Stimulated activated CD4-positive, alpha-beta T cell treated with anti-CD3 and anti-CD28 coated beads, Interleukin-15, amount 100 ng/mL, for 1 hour (primary cell): ENCODE data around the gene CRYBG2.
"Not testable (repeated sequence)": the region's sequence is repeated elsewhere in the genome, so short reads cannot be mapped to it uniquely, and the experiment has no call there.

ENCODE experiments used
- DNase-seq, 2 donors: peaks; one replicate each; pipeline ENCODE4 v3.0.0-alpha.2; 2020; ENCODE audit warnings: low read depth in 1 of 2, low spot score in 1 of 2

CRYBG2 gene

DNA sequence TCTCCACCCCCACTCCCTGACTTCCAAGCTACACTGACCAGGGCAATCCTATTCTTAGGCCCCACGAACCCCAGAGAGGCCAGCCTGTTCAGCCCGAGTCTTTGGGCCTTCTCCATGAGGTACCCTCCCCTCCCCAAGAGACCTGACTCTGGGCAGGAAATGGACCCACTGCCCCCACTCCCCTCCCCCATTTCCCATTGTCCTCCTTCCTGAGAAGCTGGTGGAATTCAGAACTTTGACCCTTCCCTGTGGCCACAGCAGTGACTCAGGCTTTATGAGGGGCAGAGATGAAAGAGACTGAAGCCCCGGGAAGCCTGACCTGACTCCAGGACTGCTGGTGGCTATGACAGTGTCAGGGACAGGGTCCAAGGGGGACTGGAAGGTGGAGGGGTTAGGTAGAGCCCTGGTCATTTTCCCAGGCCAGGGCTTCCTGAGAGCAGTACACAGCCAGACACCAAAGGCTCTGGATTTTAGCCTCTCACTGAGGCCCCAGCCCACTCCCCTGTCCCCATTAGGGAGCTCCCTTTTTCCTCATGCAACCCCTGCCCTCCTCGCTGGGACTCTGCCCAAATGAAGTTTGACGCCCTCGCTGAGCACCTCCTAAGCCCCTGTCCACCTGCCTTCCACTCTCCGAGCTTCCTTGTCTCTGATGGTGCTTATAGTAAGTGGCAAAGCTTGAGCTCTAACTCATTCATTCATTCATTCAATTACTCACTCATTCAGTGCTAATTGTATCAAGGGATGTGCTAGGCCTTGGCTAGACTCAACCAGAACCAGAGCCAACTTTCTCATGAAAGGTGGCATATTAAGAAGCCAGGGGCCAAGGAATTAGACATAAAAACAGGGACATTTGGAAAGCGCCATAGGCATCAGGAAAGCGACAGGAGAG lies 3.0 kb downstream of the CRYBG2 start:
- no peak for DNase-seq

DNA sequence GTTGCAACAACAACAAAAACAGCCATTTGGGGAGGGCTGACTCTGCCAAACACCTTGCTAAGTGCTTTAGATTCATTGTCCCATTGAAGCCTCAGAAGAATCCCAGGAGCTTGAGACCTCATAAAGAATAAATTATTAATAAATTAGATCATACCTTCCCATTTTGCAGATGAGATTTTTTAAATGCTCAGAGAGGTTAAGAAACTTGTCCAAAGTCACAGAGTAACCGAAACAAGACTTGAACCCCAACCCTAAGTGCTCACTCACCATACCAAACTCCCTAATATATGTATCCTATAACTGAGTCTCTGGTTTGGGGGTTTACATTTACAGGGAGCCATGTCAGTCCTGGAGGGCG lies 3.6 kb downstream of the CRYBG2 start:
- DNase-seq: no peak

DNA sequence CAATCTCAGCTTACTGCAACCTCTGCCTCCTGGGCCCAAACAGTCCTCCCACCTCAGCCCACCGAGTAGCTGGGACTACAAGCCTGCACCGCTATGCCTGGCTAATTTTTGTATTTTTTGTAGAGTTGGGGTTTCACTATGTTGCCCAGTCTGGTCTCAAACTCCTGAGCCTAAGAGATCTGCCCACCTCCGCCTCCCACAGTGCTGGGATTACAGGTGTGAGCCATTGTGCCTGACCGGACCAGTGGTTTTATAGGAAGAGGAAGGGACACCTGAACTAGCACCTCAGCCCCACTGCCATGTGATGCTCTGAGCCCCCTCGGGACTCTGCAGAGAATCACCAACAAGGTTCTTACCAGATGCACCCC lies 4.1 kb downstream of the CRYBG2 start:
- no peak for DNase-seq

DNA sequence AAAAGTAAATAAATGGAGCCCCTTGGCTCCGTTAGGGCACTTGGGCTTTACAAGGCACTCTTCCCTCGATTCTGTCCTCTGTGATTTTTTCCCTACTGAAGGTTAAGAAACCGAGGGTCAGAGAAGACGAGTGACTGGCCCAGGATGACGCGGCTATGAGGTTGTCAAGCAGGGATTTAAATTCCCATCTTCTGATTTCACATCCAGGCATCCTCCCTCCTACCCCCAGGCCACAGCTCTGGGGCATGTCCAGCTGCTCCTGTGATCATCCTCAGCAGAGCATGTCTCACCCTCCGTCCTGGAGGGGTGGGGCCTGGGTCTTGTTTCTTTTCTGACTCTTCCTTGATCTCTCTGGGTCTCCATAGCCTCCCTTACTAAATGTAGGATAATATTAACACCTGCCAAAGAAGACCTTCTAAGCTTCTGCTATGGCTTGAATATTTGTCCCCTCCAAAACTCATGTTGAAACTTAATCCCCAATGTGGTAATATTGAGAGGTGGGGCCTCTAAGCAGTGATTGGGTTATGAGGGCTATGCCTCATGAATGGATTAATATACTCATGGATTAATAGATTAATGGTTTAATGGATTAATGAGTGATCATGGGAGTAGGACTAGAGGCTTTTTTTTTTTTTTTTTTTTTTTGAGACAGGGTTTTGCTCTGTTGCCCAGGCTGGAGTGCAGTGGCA lies 4.6 kb downstream of the CRYBG2 start:
- no peak for DNase-seq

DNA sequence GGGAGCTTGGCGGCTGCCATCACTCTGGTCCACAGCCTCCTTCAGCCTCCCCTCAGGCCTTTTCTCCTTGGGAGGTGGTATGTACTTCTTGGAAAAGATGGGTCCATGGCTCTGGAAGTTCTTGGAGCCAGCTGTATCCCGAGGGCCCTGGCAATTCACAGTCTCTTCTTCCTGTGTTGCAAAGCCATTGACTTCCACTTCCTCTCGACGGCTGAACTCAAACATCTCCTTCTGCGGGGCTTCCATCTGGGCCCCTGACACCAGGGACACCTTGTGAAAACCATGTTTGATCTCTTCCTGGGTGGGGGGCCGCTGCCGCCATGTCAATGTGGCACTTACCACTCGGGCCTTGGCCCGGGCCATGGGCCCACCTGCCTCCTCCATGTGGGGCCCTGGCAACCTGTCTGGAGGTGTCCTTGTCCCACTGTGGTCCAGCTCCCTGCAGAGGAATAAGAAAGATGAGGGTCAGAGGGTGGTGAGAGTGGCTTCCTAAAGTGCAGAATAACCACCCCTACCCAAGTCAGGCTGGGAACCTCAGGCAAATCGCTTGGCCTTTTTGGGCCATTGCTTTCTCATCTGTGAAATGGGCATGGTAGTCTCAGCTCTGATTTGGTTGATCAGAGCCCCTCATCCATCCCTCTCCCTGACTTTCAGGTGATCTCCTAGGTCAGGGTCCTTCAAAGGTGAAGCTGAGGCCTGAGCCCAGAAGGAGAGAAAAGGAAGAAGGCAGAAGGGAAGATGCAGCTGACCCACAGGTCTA lies 7.5 kb downstream of the CRYBG2 start:
- no peak for DNase-seq

DNA sequence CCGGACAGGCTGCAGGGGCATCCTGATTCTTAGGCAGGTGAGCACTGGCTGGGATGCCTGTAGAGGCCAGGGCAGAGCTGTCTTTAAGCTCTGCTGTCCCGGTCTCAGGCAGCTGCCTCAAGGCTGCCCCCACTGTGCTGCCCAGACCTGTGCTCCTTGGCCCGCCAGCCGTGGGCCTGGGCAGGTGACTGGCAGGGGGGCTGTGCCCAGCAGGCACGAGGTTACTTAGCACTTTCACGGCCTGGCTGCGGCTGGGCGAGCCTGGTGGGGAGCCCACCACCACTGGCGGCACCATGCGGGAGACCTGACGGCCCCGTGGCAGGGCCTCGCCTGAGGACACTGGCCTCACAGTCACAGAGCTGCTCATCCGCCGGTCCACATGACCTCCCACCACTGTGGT lies 8.2 kb downstream of the CRYBG2 start:
- DNase-seq: no peak

DNA sequence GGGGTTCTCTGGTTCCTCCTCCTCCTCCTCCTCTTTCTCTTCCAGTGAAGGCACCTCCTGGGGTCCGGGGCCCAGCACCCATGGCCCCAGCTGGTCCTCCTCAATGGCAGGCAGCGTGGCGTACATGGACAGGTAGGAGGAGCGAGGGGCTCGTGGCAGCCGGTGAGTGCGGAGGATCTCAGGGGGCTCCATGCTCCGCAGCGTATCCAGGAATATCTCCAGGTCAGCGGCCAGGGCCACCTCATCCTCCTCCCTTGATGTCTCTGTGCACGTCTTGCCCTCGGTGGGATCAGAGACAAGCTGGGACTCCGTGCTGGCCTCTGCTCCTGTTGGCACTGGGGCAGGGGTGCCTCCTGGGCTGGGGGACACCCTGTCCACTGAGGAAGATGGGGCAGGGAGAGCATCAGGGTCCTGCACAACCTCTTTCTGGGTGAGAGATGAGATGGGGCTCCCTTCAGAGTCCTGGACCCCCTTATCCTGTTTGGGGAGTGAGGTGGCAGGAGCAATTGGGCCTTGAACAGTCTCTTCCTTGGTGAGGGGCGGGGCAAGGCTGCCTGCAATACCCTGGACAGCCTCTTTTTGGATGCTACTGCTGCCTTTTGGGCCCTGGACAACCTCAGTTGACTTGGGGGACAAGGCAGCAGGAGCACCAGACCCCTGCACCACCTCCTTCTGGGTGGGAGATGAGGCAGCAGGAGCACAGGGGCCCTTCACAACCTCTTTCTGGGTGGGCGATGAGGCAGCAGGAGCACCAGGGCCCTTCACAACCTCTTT lies 9.6 kb downstream of the CRYBG2 start:
- no peak for DNase-seq

DNA sequence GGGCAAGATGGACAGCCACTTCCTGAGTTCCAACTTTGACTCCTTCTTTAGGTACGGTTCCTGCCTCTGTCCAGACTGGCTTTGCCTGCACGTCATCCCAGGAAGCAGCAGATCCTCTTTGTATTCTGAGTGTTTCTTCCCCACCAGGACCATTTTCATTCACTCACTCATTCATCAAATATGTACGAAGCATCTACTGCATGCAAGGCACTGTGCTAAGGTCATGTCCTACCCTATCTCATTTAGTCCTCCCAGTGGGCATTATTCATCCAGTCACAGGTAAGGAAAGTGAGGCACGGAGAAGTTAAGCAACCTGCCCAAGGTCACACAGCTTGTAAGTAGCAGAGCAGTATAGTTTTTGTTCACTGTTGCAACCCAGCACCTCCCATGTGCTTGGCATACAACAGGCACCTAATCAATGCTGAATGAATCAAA lies 13.9 kb downstream of the CRYBG2 start:
- DNase-seq: no peak

DNA sequence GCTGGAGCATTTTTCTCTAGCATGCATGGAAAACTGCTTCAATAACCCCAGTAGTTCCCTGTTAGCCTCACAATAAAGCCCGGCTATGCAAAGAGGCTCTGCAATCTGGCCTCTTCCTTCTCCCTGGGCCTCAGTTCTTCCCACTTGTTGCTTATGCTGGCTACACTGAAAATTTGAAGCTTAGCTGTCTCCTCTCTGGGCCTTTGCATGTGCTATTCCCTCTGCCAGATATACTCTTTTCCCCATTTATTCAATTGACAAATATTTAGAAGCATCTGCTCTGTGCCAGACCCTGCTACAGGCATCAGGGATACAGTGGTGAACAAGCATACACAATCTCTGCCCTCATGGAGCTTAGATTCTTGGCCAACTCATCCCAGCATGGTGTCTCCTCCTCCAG lies 15.3 kb downstream of the CRYBG2 start:
- no peak for DNase-seq

DNA sequence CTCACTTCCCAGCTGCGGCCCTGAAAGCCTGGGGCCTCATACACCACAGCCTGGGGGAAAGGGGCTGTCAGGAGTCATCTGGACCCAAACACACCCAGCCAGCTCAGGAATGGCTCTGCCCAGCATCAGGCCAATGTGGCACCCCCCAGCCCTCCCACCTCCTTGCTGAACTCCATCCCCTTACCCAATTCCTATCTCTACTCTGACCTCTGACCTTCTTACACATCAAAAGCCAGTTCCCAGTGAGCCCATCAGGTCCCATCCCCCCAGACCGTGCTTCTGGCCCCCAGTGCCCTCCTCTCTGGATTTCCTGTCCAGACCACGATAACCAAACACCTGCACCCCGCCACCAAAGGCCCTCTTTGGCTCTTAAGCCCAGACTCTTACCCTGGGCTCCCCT lies 16.3 kb downstream of the CRYBG2 start:
- no peak for DNase-seq

DNA sequence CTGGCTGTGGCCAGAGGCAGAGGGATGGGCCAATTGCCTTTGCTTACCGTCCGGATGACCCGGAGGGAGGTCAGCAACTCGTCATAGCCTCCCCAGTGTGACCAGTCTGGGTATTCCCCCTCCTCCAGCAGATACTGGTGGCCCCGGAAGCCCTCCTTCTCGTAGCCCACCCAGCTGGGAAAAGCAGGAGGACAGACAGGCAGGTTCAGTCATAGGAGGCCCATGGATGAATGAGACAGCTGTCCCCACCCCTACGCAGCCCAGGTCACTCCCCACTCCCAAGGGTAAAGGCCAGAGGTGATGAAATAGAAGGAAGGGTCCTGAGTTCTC lies 16.8 kb downstream of the CRYBG2 start:
- DNase-seq: no peak

DNA sequence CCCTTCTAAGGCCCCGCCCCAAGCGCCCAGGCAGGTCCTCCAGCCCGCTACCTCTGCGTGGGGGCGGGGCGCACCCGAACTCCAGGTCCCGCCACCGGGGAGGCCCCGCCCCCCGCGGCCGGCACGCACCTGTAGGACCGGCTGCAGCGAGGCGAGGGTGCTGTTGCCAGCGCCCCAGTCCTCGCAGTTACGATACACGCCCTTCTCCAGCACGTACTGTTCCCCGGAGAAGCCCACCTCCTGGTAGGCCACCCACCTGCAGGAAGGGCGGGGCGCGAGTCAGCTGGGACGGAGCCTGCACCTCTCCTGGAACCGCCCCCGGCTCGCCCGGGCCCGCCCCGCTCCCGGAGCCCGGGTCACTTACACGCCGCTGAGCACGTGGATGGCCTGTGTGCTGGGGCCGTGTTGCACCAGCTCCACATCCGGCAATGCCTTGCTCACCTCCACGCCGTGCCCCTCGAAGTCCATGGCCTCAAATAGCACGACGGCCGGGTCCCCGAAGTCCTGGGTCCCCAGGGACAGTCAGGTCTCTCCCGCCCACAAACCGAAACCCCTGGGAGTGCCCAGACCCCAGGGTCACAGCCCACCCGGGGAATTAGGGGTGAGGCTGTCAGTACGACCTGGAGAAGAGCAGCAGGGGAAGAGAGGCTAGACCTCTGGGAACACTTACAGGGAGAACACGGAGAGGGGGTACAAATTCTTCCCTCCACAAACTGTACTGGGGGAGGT lies 17.3 kb downstream of the CRYBG2 start:
- DNase-seq: peak; percentile 74 to 81

DNA sequence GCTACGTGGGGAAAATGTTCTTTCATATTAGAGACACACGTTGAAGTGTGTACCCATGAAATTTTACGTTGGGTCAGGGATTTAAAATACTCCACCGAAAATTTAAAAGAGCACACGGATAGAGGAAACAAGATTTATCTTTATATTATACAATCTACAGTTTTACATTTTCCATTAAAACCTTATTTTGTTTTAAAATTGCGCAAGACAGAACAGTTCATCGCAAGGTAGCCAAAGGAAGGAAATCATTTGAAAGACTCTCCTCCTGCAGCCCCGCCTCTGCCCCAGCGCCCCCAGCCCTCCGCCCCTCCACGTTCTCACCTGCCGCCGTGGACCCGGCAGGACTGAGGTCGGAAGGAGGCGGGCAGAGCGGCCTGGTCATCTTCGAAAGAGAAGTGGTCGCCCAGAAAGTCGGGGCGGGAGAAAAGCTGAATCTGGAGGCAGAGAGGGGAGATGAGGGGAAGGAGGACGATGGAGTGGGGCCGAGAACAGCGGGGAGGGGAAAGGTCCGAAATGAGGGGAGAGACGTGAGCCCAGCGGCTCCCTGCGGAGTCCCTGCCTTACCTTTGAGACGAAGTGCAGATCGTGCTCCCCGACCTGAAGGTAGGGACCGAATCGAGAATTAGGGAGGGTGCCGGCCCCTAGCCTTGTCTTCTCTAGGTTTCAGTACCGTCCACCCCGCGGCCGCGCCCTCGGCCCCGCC lies 18.0 kb downstream of the CRYBG2 start:
- no peak for DNase-seq

DNA sequence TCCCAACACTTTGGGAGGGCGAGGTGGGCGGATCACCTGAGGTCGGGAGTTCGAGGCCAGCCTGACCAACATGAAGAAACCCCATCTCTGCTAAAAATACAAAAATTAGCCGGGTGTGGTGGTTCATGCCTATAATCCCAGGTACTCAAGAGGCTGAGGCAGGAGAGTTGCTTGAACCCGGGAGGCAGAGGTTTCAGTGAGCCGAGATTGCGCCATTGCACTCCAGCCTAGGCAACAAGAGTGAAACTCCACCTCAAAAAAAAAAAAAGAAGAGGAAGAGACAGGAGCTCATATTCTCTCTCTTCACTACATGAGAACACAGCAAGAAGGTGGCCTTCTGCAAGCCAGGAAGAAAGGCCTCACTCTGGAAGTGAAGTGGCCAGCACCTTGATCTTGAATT lies 20.6 kb downstream of the CRYBG2 start:
- not testable (repeated sequence) for DNase-seq

DNA sequence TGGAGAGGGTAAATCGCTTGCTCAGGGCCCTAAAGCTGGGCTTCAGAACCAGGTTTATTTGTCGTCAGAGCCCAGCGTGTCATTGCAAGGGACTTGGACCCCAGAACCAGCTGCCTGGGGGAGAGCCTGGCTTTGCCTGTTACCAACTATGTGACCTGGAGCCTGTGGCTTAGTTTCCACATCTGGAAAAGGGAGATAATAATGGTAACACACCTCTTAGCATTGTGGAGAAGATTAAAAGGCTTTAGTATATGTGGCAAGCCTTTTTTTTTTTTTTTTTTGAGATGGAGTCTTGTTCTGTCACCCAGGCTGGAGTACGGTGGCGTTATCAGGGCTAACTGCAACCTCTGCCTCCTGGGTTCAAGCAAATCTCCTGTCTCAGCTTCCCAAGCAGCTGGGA lies 23.7 kb downstream of the CRYBG2 start:
- DNase-seq: no peak

DNA sequence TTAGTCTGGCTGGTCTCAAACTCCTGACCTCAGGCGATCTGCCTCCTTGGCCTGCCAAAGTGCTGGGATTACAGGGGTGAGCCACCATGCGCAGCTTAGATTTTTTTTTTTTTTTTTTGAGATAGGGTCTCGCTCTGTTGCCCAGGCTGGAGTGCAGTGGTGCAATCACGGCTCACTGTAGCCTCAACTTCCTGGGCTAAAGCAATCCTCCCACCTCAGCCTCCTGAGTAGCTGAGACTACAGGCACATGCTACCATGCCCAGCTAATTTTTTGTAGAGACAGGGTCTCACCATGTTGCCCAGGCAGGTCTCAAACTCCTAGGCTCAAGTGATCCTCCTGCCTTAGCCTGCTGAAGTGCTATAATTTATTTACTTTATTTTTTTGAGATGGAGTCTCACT lies 24.6 kb downstream of the CRYBG2 start:
- not testable (repeated sequence) for DNase-seq

DNA sequence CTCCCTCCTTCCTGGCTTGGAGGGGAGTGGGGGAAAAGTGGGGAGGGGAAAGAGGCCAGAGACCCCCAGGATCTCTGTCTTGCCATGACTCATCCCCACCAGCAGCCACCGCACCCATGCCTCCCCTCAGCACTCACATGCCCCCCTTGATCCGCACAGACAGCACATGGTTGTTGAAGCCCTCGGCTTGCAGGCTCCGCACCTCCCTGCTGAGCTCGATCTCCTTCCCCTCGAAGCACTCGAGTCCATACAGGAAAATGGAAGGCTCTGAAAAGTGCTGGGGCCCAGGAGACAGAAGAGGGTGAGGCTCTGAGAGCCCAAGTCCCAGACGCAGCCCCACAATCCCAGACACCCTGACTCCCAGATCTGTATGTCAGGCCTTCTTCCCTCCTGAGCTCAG lies 25.3 kb downstream of the CRYBG2 start:
- no peak for DNase-seq

DNA sequence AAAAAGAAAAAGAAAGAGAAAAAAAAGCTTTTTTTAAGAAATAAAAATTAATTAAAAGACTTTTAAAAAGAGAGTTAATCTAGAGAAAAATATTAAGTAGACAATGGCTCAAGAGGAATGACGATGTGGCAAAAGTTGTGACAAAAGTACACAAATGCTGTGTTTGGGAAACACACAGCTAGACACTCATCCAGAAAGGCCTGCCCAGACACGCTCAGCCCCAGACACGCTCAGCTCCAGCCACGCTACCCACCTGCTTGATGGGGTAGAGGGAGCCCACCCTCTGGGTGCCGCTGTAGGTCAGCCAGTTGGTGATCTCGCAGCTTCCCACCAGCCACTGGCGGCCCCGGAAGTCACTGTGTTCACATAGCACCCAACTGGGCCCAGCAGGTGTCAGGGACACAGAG lies 26.0 kb downstream of the CRYBG2 start:
- no peak for DNase-seq

DNA sequence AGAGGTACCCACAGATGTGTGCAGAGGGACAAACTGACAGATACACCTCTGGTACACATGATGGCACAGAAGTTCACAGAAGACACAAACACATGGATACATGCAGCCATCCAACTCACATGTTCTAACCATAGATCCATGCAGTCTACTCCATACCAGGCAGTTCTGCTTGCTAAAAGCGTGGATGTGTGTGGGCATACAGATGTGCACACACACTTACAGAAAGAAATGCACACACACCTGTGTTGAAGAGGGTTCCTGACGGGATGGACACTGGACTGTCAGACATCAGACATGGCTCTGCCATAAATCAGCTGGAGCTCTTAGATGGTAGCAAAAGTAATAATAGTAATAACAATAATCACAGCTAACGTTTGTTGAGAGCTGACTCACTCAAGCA lies 29.4 kb downstream of the CRYBG2 start:
- no peak for DNase-seq

DNA sequence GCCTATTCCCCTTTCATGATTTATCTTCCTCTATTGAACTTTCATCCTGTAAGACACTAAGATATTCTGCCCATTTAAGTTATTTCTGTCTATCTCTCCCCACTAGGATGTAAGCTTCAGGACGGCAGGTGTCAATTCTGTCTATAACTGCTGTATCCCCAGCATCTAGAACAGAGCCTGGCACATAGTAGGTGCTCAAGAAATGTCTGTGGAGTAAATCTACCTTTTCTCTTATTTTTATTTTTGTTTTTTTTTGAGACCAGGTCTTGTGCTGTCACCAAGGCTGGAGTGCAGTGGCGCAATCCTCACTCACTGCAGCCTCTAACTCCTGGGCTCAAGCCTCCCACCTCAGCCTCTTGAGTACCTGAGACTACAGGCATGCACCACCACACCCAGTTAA lies 30.5 kb downstream of the CRYBG2 start:
- DNase-seq: no peak
